IgD-negative memory B cell (primary cell): Measurements from ENCODE around the gene CERS6. TPM values are rescaled to one million over a fixed set of nuclear protein-coding genes. Genes with fewer than 3 reads are reported as not detected.
"Not testable (repeated sequence)": the region's sequence is repeated elsewhere in the genome, so short reads cannot be mapped to it uniquely, and the experiment has no call there.

Source experiments
- H3K27ac Mint-ChIP-seq, 3 donors: one replicate each; pipeline ENCODE4 v1.8.0; 2020 to 2022; ENCODE audit warnings: mild to moderate bottlenecking in 3 of 3, mixed read lengths in 3 of 3, moderate library complexity in 1 of 3
- H3K27me3 Mint-ChIP-seq: one replicate; pipeline ENCODE4 v1.8.0; 2021; ENCODE audit warnings: mixed read lengths
- H3K36me3 Mint-ChIP-seq: one replicate; pipeline ENCODE4 v1.8.0; 2020; ENCODE audit warnings: mild to moderate bottlenecking, mixed read lengths
- H3K4me1 Mint-ChIP-seq, 3 donors: one replicate each; pipeline ENCODE4 v1.8.0; 2020 to 2022; ENCODE audit warnings: mixed read lengths in 3 of 3, mild to moderate bottlenecking in 1 of 3
- H3K4me3 Mint-ChIP-seq, 4 donors: one replicate each; pipeline ENCODE4 v1.8.0; 2020 to 2022; ENCODE audit warnings: mild to moderate bottlenecking in 4 of 4, mixed read lengths in 4 of 4, moderate library complexity in 3 of 4
- H3K9me3 Mint-ChIP-seq, 3 donors: one replicate each; pipeline ENCODE4 v1.8.0; 2020 to 2021; ENCODE audit warnings: mixed read lengths in 3 of 3, mild to moderate bottlenecking in 1 of 3
- polyA plus RNA-seq: library from polyadenylated mRNA; unstranded; fragments of 300-500 nt; fragmentation: Illumina TruSeq; gene quantifications from one replicate; pipeline ENCODE4 v1.2.3, GENCODE V29; 2021

Gene CERS6
- polyA plus RNA-seq, 1 donor from 2014 or later: 2.7 TPM

DNA sequence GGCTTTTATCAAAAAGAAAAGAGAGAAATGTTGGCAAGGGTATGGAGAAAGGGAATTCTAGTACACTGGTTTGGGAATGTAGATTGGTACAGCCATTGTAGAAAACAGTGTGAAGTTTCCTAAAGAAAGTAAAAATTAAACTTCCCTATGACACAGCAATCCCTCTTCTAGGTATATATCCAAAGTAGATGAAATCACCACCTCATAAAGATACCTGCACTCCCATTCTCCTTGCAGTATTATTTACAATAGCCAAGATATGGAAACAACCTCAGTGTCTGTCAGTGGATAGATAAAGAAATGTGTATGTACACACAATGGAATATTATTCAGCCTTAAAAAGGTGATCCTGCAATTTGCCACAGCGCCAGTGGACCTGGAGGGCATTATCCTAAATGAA lies 199.1 kb downstream of the CERS6 start:
- Mint-ChIP-seq H3K9me3 (no peaks in the 10 kb centered on the region), H3K27ac (no peak overlapping the region), H3K4me3 (no peak overlapping the region), H3K27me3 (no peaks in the 10 kb centered on the region), H3K36me3 (no peaks in the 10 kb centered on the region), H3K4me1 (peaks cover 0 to 3% (median 0%) of the 10 kb centered on the region in 3 donors)

DNA sequence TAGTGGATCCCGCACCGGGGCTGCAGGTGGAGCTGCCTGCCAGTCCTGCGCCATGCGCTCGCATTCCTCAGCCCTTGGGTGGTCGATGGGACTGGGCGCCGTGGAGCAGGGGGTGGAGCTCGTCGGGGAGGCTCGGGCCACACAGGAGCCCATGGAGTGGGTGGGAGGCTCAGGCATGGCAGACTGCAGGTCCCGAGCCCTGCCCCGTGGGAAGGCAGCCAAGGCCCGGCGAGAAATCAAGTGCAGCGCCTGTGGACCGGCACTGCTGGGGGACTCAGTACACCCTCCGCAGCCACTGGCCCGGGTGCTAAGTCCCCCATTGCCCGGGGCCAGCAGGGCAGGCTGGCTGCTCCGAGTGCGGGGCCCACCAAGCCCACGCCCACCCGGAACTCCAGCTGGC lies 201.3 kb downstream of the CERS6 start:
- not testable (repeated sequence) for H3K4me3 Mint-ChIP-seq, H3K36me3 Mint-ChIP-seq, H3K27ac Mint-ChIP-seq, H3K9me3 Mint-ChIP-seq, H3K4me1 Mint-ChIP-seq, H3K27me3 Mint-ChIP-seq

DNA sequence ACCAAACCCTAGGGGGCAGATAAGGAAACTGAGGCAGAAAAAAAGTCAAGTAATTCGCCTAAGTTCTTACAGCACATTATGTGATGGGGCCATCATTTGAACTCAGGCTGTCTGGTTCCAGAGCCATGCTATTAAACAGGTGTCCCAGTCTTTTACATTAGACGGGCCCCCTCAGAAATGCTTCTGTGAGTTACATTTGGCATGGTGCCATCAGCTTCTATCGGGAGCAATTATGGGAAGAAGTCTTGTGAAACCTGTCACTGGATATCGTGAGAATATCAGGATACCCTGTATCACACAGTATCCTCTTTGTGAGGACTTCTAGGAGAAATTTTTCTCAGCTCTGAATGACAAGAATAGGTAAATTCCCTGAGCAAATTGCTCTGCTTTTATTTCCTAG lies 202.6 kb downstream of the CERS6 start:
- Mint-ChIP-seq H3K9me3 (no peaks in the 10 kb centered on the region), H3K36me3 (peaks cover 2% of the 10 kb centered on the region), H3K4me1 (peaks cover 0 to 3% (median 0%) of the 10 kb centered on the region in 3 donors), H3K27me3 (no peaks in the 10 kb centered on the region), H3K4me3 (no peak overlapping the region), H3K27ac (no peak overlapping the region)

DNA sequence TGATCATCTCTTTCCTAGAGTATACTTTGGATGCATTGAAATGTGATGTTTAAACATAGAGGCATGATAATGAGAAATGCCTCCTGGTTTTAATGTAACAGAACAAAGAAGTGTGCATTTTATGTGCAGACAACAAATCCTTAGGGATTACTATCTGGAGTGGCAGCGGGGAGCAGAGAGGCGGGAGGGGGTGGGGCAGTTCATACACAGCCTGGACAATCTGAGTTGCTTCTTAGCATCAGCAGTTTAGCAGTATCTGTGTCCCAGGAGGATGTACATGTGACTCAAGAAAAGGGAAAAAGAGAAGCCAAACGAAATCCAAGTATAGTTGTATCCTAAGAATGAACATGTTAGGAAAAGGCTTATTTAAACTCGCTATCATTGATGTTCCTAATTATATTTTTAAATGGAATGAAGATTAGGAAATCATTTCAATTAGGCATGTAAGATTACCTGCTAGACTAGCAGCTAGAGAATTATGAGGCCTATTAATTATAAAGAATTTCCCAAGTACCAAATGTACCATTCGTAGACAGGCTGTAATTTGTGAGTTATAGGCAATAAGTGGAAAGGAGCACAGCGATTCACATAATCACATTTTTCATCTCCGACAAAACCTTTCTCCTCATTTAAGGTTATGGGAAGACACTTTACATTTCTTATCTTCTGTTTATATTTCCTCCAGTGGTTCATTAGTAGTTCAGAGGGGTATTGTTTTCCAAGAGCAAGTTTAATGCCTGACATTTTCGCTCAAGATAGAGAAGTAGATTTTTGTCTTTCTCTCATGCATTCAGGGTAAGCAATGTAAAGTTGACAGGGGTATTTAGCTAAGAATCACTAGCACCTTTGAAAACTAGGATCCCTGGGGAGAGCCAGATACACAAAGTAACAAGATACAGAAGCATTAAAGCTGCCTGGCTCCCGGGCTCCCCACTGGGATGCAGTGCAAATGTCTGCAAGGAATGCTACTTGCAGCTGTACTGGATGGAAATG lies 205.1 kb downstream of the CERS6 start:
- H3K27ac Mint-ChIP-seq: no peak overlapping the region
- H3K9me3 Mint-ChIP-seq: no peaks in the 10 kb centered on the region
- no peaks in the 10 kb centered on the region for H3K27me3 Mint-ChIP-seq
- peaks cover 2% of the 10 kb centered on the region for H3K36me3 Mint-ChIP-seq
- H3K4me1 Mint-ChIP-seq: peaks cover 0 to 3% (median 1%) of the 10 kb centered on the region in 3 donors
- no peak overlapping the region for H3K4me3 Mint-ChIP-seq

DNA sequence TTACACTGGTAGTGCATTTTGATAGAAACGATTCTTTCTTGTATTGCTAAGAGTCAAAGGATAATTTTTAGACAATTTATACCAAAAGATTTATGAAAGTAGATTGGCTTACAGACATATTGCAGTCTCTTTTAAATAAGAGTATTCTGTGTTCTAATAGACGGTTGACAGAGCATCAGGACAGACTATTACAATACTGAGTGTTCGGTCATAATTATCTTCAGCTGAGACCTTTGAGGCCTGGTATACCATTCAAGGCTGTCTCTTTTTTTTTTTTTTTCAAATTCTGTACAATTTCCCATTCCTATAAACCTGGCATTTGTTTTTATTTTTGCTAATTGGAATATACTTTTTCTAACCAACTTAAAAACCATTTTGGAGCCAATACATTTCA lies 205.8 kb downstream of the CERS6 start:
- H3K27me3 Mint-ChIP-seq: no peaks in the 10 kb centered on the region
- H3K27ac Mint-ChIP-seq: no peak overlapping the region
- no peaks in the 10 kb centered on the region for H3K9me3 Mint-ChIP-seq
- H3K4me3 Mint-ChIP-seq: no peak overlapping the region
- H3K36me3 Mint-ChIP-seq: peaks cover 2% of the 10 kb centered on the region
- peaks cover 0 to 3% (median 1%) of the 10 kb centered on the region in 3 donors for H3K4me1 Mint-ChIP-seq

DNA sequence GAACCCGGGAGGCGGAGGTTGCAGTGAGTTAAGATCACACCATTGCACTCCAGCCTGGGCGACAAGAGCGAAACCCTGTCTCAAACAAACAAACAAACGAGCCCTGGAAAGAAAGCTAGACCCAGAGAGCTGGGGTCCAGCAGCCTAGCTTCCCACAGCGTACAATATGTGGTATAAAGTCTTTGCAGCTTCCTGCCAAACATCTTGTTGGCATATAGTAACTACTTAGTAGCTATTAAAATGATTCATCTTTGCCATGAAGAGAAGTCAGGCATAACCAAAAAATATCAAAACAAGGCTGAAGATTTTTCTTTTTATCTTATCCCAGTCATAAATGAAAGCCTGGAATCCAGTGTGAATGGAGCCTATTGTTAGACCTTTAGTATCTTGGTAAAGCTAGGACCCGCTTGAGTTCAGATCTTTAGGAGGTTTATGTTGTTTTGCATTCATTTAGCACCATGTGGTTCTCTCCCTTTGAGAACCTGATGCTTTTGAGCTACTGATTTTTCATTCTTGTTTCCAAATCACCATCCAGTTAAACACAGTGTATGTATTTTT lies 206.7 kb downstream of the CERS6 start:
- no peaks in the 10 kb centered on the region for H3K27me3 Mint-ChIP-seq
- H3K4me3 Mint-ChIP-seq: no peak overlapping the region
- H3K27ac Mint-ChIP-seq: no peak overlapping the region
- H3K4me1 Mint-ChIP-seq: peaks cover 0 to 3% (median 1%) of the 10 kb centered on the region in 3 donors
- H3K9me3 Mint-ChIP-seq: no peaks in the 10 kb centered on the region
- peaks cover 3% of the 10 kb centered on the region for H3K36me3 Mint-ChIP-seq

DNA sequence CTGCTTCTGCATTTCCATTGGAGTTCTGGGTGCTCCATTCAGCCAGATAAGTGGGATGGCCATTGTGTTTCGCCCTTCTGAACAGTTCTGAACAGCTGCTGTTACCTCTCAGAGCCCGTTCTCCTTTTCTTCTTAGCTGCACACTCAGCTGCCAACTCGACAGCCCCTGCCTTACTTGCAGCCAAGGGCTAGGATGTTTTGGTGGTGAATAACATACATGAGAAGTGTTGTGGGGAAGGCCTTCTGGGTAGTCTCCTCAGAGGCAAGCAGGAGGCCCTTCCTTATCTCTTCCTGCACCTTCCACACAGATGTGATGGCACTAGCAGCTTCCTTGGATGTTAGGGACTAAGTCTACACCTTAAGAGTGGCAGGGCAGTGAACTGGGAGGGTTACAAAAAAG lies 207.9 kb downstream of the CERS6 start:
- Mint-ChIP-seq H3K4me1 (peaks cover 0 to 3% (median 1%) of the 10 kb centered on the region in 3 donors), H3K27me3 (no peaks in the 10 kb centered on the region), H3K4me3 (no peak overlapping the region), H3K27ac (no peak overlapping the region), H3K36me3 (peaks cover 3% of the 10 kb centered on the region), H3K9me3 (no peaks in the 10 kb centered on the region)

DNA sequence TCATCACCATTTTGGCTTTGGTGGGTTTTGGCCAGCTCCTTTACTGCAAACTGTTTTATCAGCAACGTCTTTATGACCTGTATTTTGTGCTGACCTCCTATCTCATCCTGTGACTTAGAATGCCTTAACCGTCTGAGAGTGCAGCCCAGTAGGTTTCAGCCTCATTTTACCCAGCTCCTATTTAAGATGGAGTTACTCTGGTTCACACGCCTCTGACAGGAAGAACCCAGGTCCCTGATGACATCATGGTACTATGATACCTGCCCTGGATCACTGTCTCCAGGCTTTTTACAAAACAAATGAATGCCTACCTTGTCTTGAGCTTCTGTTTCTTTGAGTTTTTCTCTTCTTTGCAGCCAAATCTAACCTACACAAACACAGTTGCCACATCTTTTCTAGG lies 208.6 kb downstream of the CERS6 start:
- H3K27me3 Mint-ChIP-seq, H3K36me3 Mint-ChIP-seq, H3K4me1 Mint-ChIP-seq, H3K4me3 Mint-ChIP-seq, H3K27ac Mint-ChIP-seq, H3K9me3 Mint-ChIP-seq: not testable (repeated sequence)

DNA sequence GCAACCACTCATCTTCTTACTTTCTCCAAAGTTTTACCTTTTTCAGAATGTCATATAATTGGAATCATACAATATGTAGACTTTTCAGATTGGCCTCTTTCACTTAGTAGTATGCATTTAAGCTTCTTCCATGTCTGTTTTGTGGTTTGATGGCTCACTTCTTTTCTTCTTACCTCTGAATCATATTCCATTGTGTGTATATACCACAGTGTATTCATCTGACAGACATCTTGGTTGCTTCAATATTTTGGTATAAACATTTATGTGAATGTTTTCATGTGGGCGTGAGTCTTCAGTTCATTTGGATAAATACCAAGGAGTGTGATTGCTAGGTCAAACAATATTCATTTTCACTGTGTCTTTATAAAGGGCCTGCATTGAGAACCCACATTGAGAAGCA lies 210.3 kb downstream of the CERS6 start:
- no peaks in the 10 kb centered on the region for H3K9me3 Mint-ChIP-seq
- H3K36me3 Mint-ChIP-seq: peaks cover 1% of the 10 kb centered on the region
- H3K27me3 Mint-ChIP-seq: no peaks in the 10 kb centered on the region
- no peak overlapping the region for H3K27ac Mint-ChIP-seq
- H3K4me3 Mint-ChIP-seq: no peak overlapping the region
- peaks cover 0 to 2% (median 1%) of the 10 kb centered on the region in 3 donors for H3K4me1 Mint-ChIP-seq

DNA sequence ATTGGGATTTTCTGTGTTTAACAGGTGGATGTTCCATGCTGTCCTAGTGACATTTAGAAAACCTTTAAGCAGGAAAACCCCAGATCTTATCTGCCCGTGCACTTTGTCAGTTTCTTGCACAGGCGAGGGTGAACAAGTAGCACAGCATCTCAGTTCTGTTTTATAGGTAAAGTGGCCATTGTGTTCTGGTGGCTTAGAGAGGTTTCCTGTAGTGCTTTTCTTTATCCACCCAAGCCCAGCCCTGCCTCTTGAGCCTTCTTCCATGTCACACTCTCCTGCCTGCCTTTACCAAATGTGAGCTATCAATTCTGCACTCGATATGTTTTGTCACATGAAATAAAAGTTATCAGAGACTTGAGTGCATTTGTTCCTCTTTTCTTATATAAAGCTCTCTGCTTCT lies 211.1 kb downstream of the CERS6 start:
- Mint-ChIP-seq H3K27ac (no peak overlapping the region), H3K36me3 (peaks cover 1% of the 10 kb centered on the region), H3K4me1 (peaks cover 0 to 2% (median 1%) of the 10 kb centered on the region in 3 donors), H3K9me3 (no peaks in the 10 kb centered on the region), H3K27me3 (no peaks in the 10 kb centered on the region), H3K4me3 (no peak overlapping the region)

DNA sequence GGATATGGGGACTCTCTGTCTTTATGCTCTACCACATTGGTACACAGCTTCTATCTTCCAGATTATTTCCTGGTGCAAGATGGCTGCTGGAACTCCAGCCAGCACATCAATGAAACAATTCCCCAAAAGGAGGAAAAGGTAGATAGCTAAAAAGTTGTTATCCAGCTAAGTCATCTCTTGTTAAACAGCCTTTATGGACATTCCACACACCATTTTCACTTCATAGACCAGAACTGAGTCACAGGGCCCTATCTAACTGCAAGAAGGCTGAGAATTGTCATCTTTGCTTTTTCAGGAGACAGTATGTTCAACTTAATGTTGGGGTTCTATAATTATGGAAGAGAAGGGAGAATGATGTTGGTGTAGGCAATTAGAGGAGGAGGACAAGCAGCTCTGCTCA lies 213.1 kb downstream of the CERS6 start:
- Mint-ChIP-seq H3K27ac (no peak overlapping the region), H3K27me3 (no peaks in the 10 kb centered on the region), H3K4me1 (peaks cover 0 to 2% (median 1%) of the 10 kb centered on the region in 3 donors), H3K36me3 (peaks cover 1% of the 10 kb centered on the region), H3K9me3 (no peaks in the 10 kb centered on the region), H3K4me3 (no peak overlapping the region)

DNA sequence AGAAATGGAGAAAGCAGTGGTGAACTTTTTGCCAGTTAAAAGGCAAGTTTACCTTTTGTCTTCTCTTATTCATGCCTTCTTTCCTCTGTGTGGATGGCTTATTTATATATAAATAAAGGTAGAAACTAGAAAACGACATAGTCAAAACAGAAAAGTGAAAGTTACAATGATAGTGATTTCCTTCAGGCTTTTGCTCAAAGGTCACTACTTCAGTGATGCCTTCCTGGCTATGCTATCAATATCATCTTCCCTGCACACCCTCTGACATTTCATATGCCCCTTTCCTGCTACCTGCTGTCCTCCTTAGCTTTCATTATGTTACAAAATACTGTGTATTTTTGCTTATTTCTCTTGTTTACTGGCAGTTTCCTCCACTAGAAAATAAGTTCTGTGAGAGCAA lies 214.4 kb downstream of the CERS6 start:
- H3K4me1 Mint-ChIP-seq: peaks cover 0 to 2% (median 0%) of the 10 kb centered on the region in 3 donors
- no peak overlapping the region for H3K27ac Mint-ChIP-seq
- no peak overlapping the region for H3K4me3 Mint-ChIP-seq
- no peaks in the 10 kb centered on the region for H3K9me3 Mint-ChIP-seq
- no peaks in the 10 kb centered on the region for H3K27me3 Mint-ChIP-seq
- peaks cover 1% of the 10 kb centered on the region for H3K36me3 Mint-ChIP-seq

DNA sequence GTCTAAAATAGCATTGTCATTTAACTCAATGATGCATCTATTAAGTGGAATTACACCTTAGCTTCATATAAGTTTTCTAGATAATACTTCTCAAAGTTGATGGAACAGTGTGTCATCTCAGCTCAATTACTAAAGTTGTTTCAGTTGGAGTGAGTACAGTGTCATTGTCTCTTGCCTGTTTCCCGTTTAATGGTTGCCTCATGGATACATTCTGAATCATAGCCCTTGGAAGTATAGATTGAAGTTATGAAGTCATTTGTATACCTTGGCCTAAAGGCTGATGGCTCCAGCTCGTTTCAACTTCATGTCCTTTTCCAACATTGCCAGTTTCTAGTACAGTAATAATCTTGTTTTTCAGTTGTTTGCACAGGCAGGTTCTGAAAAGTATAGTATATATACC lies 215.9 kb downstream of the CERS6 start:
- Mint-ChIP-seq H3K36me3 (peaks cover 1% of the 10 kb centered on the region), H3K27ac (no peak overlapping the region), H3K9me3 (no peaks in the 10 kb centered on the region), H3K4me1 (peaks cover 0 to 3% (median 0%) of the 10 kb centered on the region in 3 donors), H3K4me3 (no peak overlapping the region), H3K27me3 (no peaks in the 10 kb centered on the region)

DNA sequence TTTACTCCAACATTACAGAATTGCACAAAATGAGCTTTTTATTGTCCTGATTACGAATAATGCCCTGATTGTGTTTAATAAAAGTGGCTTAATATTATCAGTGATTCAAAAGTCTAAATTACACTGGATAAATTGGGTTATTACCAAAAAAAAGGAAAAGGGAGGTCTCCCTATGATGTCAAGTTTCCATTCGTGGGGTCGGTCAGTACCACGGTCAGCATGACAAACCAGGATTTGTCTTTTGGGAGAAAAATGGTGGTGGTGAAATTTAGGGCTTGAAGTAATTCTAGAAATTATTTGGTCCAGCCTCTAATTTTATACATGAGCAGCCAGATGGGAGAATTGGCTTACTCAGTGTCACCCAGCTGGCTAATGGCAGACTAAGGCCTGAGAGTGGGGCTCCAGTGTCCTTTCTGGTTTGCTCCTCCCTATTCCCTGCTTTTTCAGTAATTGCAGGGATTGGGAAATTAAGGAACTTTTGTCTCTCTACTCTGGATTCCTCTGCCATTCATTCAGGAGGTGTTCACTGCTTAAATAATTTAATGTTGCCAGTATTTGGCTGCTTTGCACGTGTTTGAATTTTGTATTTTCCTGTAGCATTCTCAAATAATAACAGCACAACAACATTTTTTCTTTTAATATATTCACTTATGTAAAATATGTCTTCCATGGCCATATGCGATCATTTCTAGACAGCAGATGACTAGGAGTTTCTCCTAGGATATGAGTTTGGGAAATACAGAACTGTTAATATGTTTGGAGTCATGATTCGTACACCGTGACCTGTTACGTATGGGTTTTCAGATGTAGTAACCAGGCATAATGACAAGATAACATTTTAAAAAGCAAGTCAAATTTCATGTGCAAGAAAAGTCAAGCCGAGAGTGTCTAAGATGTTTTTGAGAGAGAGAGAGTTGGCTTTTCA lies 217.5 kb downstream of the CERS6 start:
- Mint-ChIP-seq H3K4me1 (peaks cover 0 to 3% (median 0%) of the 10 kb centered on the region in 3 donors), H3K36me3 (peaks cover 3% of the 10 kb centered on the region), H3K9me3 (no peaks in the 10 kb centered on the region), H3K27me3 (no peaks in the 10 kb centered on the region), H3K27ac (no peak overlapping the region), H3K4me3 (no peak overlapping the region)
